ENCODE data around the gene SH3RF2.
A peak's percentile ranks its signal among the peaks of the same experiment; 100 is the strongest.

The SH3RF2 gene

GRCh38 chr5:145942201-145942600 is 5.8 kb downstream of the SH3RF2 start:
- no peak for DNase-seq (ENCODE audit: low spot score)
- no peak overlapping the region for H3K4me3 ChIP-seq
- H3K27ac ChIP-seq = no peak overlapping the region
- no peak for TF ChIP-seq CTCF (IDR thresholded peaks at IDR 0.05)

GRCh38 chr5:145942749-145943148 is 6.4 kb downstream of the SH3RF2 start:
- Histone ChIP-seq H3K4me3 (no peak overlapping the region), H3K27ac (no peak overlapping the region)
- TF ChIP-seq CTCF (IDR thresholded peaks at IDR 0.05) = no peak
- DNase-seq (ENCODE audit: low spot score) = no peak

- DNase-seq (ENCODE audit: low spot score) = no peak
- Histone ChIP-seq H3K4me3 (no peak overlapping the region), H3K27ac (no peak overlapping the region)
- no peak for TF ChIP-seq CTCF (IDR thresholded peaks at IDR 0.05)
Measured at GRCh38 chr5:145943674-145944121, 7.3 kb downstream of the SH3RF2 start.

GRCh38 chr5:145944328-145944727 is 8.0 kb downstream of the SH3RF2 start:
- DNase-seq (ENCODE audit: low spot score) = no peak
- no peak for TF ChIP-seq CTCF (IDR thresholded peaks at IDR 0.05)
- no peak overlapping the region for H3K4me3 ChIP-seq
- no peak overlapping the region for H3K27ac ChIP-seq

GRCh38 chr5:145945620-145946111 is 9.3 kb downstream of the SH3RF2 start:
- TF ChIP-seq CTCF (IDR thresholded peaks at IDR 0.05) = no peak
- no peak for DNase-seq (ENCODE audit: low spot score)
- Histone ChIP-seq H3K4me3 (no peak overlapping the region), H3K27ac (peak overlapping the region; percentile 6 to 30)

GRCh38 chr5:145946112-145946861 is 9.9 kb downstream of the SH3RF2 start:
- TF ChIP-seq CTCF (IDR thresholded peaks at IDR 0.05) = no peak
- Histone ChIP-seq H3K27ac (peak overlapping the region; percentile 6 to 30), H3K4me3 (no peak overlapping the region)
- DNase-seq (ENCODE audit: low spot score) = no peak

- H3K27ac ChIP-seq = no peak overlapping the region
- DNase-seq (ENCODE audit: low spot score) = no peak
- no peak overlapping the region for H3K4me3 ChIP-seq
- no peak for TF ChIP-seq CTCF (IDR thresholded peaks at IDR 0.05)
Measured at GRCh38 chr5:145947581-145947980, 11.2 kb downstream of the SH3RF2 start.
